ENCODE results near the gene TSPAN11.
"Not testable (repeated sequence)": the region's sequence is repeated elsewhere in the genome, so short reads cannot be mapped to it uniquely, and the experiment has no call there.

The TSPAN11 gene

DNA sequence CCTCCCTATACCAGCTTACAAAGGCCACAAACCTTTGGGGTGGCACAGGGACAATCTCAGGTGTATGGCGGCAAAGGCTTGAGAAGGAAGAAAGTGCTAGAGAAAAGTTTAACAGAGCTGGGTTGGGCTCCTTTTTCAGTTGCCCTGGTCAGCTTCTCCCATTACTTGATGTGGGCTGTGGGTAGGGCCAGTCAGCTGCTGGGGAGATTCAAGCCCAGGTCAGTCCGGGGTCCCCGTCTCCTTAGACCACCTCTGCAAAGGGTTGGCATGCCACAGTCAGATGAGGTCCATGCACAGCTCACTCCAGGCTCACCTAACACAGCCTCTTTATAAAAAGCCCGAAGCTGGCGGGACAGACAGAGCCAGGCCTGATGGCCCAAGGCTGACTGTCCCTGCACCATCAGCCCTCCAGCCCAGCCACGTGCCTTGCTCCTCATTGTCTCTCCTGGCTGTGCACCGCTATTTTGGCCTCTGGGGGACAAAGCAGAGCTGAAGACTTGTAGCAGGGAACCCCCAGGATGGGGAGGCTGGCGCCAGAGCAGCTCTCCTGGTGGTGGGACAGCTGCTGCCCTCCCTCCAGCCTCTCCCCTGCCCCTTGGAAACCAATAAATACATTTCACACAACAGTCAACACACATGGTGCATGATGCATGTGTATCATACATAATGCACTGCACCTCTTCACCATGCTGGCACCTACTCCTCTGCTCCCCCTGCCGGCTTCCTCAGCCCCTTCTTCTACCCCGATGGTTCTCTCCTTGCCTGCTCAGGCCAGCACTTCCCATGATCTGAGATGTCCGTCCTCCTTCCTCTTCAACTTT is 85.4 kb downstream of the TSPAN11 start:
- no peaks in the 10 kb centered on the region for H3K9me2 ChIP-seq (replicated peaks; ENCODE audit: low read depth, low read length)
- H3F3A ChIP-seq (ENCODE audit: low read depth): no peaks in the 10 kb centered on the region

DNA sequence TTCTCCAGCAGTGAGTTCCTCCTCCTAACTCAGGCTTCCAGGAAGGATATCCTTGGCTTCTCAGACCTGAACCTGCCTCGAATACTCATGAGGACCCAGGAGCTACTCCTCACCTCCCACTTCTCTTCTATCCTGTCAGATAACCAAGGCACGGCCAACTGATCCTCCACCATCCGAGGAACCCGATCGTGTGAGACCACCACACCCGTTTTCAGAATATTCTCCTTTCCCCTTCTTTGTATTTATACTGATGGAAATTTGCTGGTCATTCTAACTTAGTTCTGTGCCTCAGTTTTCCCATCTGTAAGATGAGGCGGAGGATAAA is 86.0 kb downstream of the TSPAN11 start:
- H3K4me3 ChIP-seq (ENCODE audit: low read length, poor library complexity, severe bottlenecking); H3F3A ChIP-seq (ENCODE audit: low read depth); H3K4me1 ChIP-seq (ENCODE audit: insufficient read depth, low read length, poor library complexity, severe bottlenecking); H3K36me3 ChIP-seq (ENCODE audit: insufficient read depth, low read length); H3K9ac ChIP-seq (ENCODE audit: low read depth, low read length, poor library complexity, severe bottlenecking); H3K4me2 ChIP-seq (ENCODE audit: low read depth, low read length, poor library complexity, severe bottlenecking); H3K9me3 ChIP-seq (ENCODE audit: insufficient read depth, low read depth, low read length); H3K79me2 ChIP-seq (ENCODE audit: insufficient read depth, low read length); H4K20me1 ChIP-seq (ENCODE audit: insufficient read depth, low read length, poor library complexity, severe bottlenecking); H3K27me3 ChIP-seq (ENCODE audit: insufficient read depth, low read length, poor library complexity, severe bottlenecking); H2AFZ ChIP-seq (ENCODE audit: low read length); H3K9me2 ChIP-seq (replicated peaks; ENCODE audit: low read depth, low read length): not testable (repeated sequence)

More for the DNA sequence above, 85.4 kb downstream of the TSPAN11 start:
- H2AFZ ChIP-seq (ENCODE audit: low read length): no peak overlapping the region
- H4K20me1 ChIP-seq (ENCODE audit: insufficient read depth, low read length, poor library complexity, severe bottlenecking): no peaks in the 10 kb centered on the region
- no peak overlapping the region for H3K4me3 ChIP-seq (ENCODE audit: low read length, poor library complexity, severe bottlenecking)
- no peaks in the 10 kb centered on the region for H3K9me3 ChIP-seq (ENCODE audit: insufficient read depth, low read depth, low read length)
- H3K79me2 ChIP-seq (ENCODE audit: insufficient read depth, low read length): no peaks in the 10 kb centered on the region
- H3K36me3 ChIP-seq (ENCODE audit: insufficient read depth, low read length): no peaks in the 10 kb centered on the region
- TF ChIP-seq, protein P1, sequence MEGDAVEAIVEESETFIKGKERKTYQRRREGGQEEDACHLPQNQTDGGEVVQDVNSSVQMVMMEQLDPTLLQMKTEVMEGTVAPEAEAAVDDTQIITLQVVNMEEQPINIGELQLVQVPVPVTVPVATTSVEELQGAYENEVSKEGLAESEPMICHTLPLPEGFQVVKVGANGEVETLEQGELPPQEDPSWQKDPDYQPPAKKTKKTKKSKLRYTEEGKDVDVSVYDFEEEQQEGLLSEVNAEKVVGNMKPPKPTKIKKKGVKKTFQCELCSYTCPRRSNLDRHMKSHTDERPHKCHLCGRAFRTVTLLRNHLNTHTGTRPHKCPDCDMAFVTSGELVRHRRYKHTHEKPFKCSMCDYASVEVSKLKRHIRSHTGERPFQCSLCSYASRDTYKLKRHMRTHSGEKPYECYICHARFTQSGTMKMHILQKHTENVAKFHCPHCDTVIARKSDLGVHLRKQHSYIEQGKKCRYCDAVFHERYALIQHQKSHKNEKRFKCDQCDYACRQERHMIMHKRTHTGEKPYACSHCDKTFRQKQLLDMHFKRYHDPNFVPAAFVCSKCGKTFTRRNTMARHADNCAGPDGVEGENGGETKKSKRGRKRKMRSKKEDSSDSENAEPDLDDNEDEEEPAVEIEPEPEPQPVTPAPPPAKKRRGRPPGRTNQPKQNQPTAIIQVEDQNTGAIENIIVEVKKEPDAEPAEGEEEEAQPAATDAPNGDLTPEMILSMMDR (conservative IDR thresholded peaks at IDR 0.05; ENCODE audit: low read length): no peak
- TF ChIP-seq EZH2phosphoT487 (IDR thresholded peaks at IDR 0.05; ENCODE audit: borderline replicate concordance): no peak
- no peaks in the 10 kb centered on the region for H3K4me1 ChIP-seq (ENCODE audit: insufficient read depth, low read length, poor library complexity, severe bottlenecking)
- no peak overlapping the region for H3K9ac ChIP-seq (ENCODE audit: low read depth, low read length, poor library complexity, severe bottlenecking)
- H3K27me3 ChIP-seq (ENCODE audit: insufficient read depth, low read length, poor library complexity, severe bottlenecking): no peaks in the 10 kb centered on the region
- H3K4me2 ChIP-seq (ENCODE audit: low read depth, low read length, poor library complexity, severe bottlenecking): no peak overlapping the region

DNA sequence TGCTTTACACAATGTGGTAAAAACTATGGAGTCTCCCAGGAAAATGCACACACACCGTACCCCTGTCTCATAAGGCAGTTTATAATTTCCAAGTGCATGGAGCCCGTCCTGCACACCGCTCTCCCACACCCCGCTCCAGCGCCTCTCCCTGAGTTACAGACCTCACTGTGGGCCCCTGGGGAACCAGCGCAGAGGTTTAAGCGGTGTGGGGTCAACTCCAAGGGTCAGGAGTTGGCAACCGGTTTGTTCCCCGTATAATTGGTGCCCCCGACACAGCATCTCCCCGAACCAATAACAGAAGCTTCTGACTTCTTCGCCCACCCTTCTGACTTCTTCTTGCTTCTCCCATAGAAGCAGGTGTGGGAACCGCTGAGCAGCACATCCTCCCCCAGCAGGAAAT is 88.7 kb downstream of the TSPAN11 start:
- Histone ChIP-seq H3K4me2 (ENCODE audit: low read depth, low read length, poor library complexity, severe bottlenecking) (no peak overlapping the region), H3K9ac (ENCODE audit: low read depth, low read length, poor library complexity, severe bottlenecking) (no peak overlapping the region), H3K9me2 (replicated peaks; ENCODE audit: low read depth, low read length) (no peaks in the 10 kb centered on the region), H3K27me3 (ENCODE audit: insufficient read depth, low read length, poor library complexity, severe bottlenecking) (no peaks in the 10 kb centered on the region), H3K36me3 (ENCODE audit: insufficient read depth, low read length) (no peaks in the 10 kb centered on the region), H2AFZ (ENCODE audit: low read length) (no peak overlapping the region), H3K4me3 (ENCODE audit: low read length, poor library complexity, severe bottlenecking) (no peak overlapping the region), H3F3A (ENCODE audit: low read depth) (no peaks in the 10 kb centered on the region), H3K79me2 (ENCODE audit: insufficient read depth, low read length) (no peaks in the 10 kb centered on the region), H3K4me1 (ENCODE audit: insufficient read depth, low read length, poor library complexity, severe bottlenecking) (no peaks in the 10 kb centered on the region), H4K20me1 (ENCODE audit: insufficient read depth, low read length, poor library complexity, severe bottlenecking) (no peaks in the 10 kb centered on the region), H3K9me3 (ENCODE audit: insufficient read depth, low read depth, low read length) (no peaks in the 10 kb centered on the region)
- TF ChIP-seq EZH2phosphoT487 (IDR thresholded peaks at IDR 0.05; ENCODE audit: borderline replicate concordance): no peak
- TF ChIP-seq, protein P1 (conservative IDR thresholded peaks at IDR 0.05; ENCODE audit: low read length): no peak

DNA sequence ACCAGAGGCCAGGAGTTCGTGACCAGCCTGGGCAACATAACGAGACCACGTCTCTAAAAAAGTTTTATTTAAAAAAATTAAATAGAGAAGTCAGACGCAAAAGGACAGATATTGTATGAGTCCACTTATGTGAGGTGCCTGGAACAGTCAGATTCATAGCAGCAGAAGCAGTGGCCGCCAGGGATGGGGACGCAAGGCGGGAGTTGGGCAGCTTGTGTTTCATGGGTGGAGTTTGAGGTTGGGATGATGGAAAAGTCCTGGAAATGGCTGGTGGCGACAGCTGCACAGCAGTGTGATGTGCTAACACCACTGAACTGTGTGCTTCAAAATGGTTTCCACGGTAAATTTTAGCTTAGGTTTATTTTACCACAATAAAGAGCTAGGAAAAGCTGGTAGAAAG is 89.5 kb downstream of the TSPAN11 start:
- H3K4me2 ChIP-seq (ENCODE audit: low read depth, low read length, poor library complexity, severe bottlenecking): no peak overlapping the region
- no peaks in the 10 kb centered on the region for H3K9me2 ChIP-seq (replicated peaks; ENCODE audit: low read depth, low read length)

More for the DNA sequence above, 89.5 kb downstream of the TSPAN11 start:
- Histone ChIP-seq H2AFZ (ENCODE audit: low read length) (no peak overlapping the region), H3K4me1 (ENCODE audit: insufficient read depth, low read length, poor library complexity, severe bottlenecking) (no peaks in the 10 kb centered on the region), H4K20me1 (ENCODE audit: insufficient read depth, low read length, poor library complexity, severe bottlenecking) (no peaks in the 10 kb centered on the region), H3K36me3 (ENCODE audit: insufficient read depth, low read length) (no peaks in the 10 kb centered on the region), H3K9me3 (ENCODE audit: insufficient read depth, low read depth, low read length) (no peaks in the 10 kb centered on the region), H3K27me3 (ENCODE audit: insufficient read depth, low read length, poor library complexity, severe bottlenecking) (no peaks in the 10 kb centered on the region), H3F3A (ENCODE audit: low read depth) (no peaks in the 10 kb centered on the region), H3K79me2 (ENCODE audit: insufficient read depth, low read length) (no peaks in the 10 kb centered on the region), H3K4me3 (ENCODE audit: low read length, poor library complexity, severe bottlenecking) (no peak overlapping the region), H3K9ac (ENCODE audit: low read depth, low read length, poor library complexity, severe bottlenecking) (no peak overlapping the region)
- TF ChIP-seq, protein P1 (conservative IDR thresholded peaks at IDR 0.05; ENCODE audit: low read length): no peak
- no peak for TF ChIP-seq EZH2phosphoT487 (IDR thresholded peaks at IDR 0.05; ENCODE audit: borderline replicate concordance)
